ENCODE measurements around the gene CORIN. TPM values are rescaled to one million over a fixed set of nuclear protein-coding genes. Genes with fewer than 3 reads are reported as not detected.
A peak's percentile ranks its signal among the peaks of the same experiment; 100 is the strongest.
"Not testable (repeated sequence)": the region's sequence is repeated elsewhere in the genome, so short reads cannot be mapped to it uniquely, and the experiment has no call there.

Gene CORIN
- total RNA-seq, 3 donors from 2014 or later, result 1.6 to 6.4 (median 1.6) TPM

DNA sequence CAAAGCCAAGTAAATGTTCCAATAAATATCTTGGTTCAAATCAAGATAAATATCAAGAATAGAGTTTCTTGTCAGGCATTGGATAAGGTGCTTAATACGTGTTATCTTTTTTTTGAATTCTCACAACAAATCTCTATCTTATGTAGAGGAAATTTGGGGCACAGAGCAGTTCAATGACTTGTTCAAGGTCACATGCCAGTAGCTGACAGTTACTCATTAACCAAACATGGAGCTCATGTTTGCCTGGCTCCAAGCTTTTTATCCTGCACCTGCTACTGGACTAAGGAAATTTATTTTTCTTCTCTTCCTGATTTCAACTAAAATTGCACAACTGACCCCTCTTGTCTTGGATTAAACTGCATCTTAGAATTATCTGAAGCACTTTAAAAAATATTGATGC is 276.5 kb downstream of the CORIN start:
- TF ChIP-seq CTCF (IDR thresholded peaks at IDR 0.05) (no peak), POLR2A (IDR thresholded peaks at IDR 0.05) (no peak), POLR2AphosphoS5 (IDR thresholded peaks at IDR 0.05) (no peak)
- DNase-seq (ENCODE audit: low spot score in 2 of 2), result no peak
- no peaks in the 10 kb centered on the region for H3K36me3 ChIP-seq
- H3K4me1 ChIP-seq, result no peaks in the 10 kb centered on the region
- intact Hi-C loops (cut with DNase I; ENCODE audit: low total_unique reads), result no loop called here
- no peaks in the 10 kb centered on the region for H3K27me3 ChIP-seq
- H3K9me3 ChIP-seq, result no peaks in the 10 kb centered on the region
- no peak overlapping the region for H3K4me3 ChIP-seq
- no peak overlapping the region for H3K27ac ChIP-seq

DNA sequence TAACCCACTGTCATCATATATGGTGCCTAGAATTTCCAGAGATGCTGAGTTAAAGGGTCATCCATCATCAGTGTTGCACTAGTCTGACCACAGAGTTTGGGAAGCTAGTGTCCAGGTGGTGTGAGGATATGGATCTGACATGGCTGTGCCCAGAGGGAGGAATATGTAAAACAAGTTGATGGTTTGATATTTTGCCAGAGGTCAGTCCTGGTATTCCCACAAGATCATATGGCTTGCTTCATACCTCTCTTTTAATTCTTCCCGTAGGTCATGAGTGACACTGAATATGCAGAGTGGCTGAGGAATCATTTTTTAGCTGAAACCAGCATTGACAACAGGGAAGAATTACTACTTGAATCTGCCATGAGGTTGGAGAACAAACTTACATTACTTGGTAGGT is 277.2 kb downstream of the CORIN start:
- no peaks in the 10 kb centered on the region for H3K36me3 ChIP-seq
- H3K4me1 ChIP-seq, result no peaks in the 10 kb centered on the region
- H3K4me3 ChIP-seq, result no peak overlapping the region
- intact Hi-C loops (cut with DNase I; ENCODE audit: low total_unique reads), result no loop called here
- no peak for TF ChIP-seq POLR2A (IDR thresholded peaks at IDR 0.05)
- H3K9me3 ChIP-seq, result no peaks in the 10 kb centered on the region
- DNase-seq (ENCODE audit: low spot score in 2 of 2), result no peak
- no peak overlapping the region for H3K27ac ChIP-seq
- H3K27me3 ChIP-seq, result no peaks in the 10 kb centered on the region

DNA sequence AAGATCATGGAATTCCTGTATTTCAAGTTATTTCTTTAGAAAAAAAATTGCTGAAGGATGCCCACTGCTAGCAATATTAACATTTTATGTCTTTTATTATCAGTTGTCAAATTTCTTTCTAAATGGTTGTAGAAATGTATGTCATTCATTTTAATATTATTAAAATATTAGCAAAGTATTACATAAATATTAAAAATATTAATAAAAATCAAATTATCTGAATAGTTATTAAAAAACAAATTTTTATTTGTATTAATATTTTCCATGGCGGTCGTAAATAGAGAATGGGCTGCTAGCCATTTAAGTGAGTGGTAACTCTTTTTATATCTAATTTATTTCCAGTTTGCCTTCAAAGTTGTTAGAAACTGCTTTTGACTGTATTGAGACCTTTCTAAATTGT is 280.6 kb downstream of the CORIN start:
- Histone ChIP-seq H3K9me3 (no peaks in the 10 kb centered on the region), H3K36me3 (no peaks in the 10 kb centered on the region), H3K27ac (no peak overlapping the region), H3K4me1 (no peaks in the 10 kb centered on the region), H3K27me3 (no peaks in the 10 kb centered on the region), H3K4me3 (no peak overlapping the region)
- TF ChIP-seq CTCF (IDR thresholded peaks at IDR 0.05) (no peak), POLR2AphosphoS5 (IDR thresholded peaks at IDR 0.05) (no peak), POLR2A (IDR thresholded peaks at IDR 0.05) (no peak)
- DNase-seq (ENCODE audit: low spot score in 2 of 2), result no peak
- intact Hi-C loops (cut with DNase I; ENCODE audit: low total_unique reads), result loop anchor here (10.0 kb wide), 1 partner anchor 1188 kb away; no protein-coding TSS in a partner anchor

DNA sequence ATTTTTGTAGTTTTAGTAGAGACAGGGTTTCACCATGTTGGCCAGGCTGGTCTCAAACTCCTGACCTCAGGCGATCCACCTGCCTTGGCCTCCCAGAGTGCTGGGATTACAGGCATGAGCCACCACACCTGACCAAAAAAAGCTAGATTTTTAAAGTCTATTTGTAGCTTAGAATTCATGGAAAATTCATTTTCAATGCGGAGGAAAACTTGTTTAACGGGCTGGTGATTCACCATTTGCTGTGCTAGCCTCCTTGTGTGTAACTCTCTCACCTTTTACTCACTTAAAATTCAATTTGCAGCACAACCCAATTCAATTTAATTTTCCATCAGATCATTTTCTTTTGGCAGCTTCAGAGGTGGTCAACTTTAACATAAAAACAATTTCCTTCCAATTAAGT is 281.9 kb downstream of the CORIN start:
- H3K36me3 ChIP-seq, result not testable (repeated sequence)
- intact Hi-C loops (cut with DNase I; ENCODE audit: low total_unique reads), result loop anchor here (1.0 to 10.0 kb wide), 2 partner anchors 15 to 1189 kb away; no protein-coding TSS in a partner anchor

DNA sequence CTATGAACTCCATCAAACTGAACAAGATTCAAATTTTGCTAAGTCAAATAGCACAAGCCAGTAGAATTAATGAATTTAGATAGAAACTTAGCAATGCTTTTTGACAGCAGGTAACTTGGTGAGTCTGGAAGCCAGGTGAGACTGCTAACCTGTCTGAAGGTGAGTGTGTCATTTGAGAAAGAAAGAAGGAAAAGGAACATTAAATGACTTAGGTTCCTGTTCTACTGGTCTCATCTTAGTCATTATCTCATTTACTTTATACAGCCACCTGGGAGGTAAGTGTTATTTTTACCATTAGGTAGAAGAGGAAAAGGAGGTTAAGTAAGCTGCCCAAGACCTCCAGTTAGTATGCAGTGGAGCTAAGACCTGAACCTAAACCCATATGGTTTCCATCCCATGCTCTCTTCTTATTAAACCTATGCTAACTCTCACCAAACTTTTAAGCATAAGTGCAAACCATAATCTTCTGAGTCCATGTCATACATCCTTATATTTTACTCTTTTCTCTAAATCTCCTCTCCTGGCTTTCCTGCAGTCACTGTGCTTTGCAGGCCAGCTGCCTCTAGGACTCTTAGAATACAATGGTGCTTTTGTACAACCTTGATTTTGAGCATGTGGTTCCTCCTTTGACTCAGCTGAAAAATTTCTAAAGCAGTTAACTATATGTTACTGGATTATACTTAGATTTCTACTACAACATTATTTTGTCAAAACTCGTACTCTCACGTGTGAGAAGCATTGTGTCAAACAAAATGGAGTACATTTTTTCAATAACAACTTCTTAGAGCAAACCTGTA is 284.3 kb downstream of the CORIN start:
- no peaks in the 10 kb centered on the region for H3K9me3 ChIP-seq
- H3K27ac ChIP-seq, result peak overlapping the region in 1 of 2 donors; percentile 11
- no peaks in the 10 kb centered on the region for H3K4me1 ChIP-seq
- DNase-seq (ENCODE audit: low spot score in 2 of 2), result no peak
- no peaks in the 10 kb centered on the region for H3K36me3 ChIP-seq
- intact Hi-C loops (cut with DNase I; ENCODE audit: low total_unique reads), result loop anchor here (10.0 kb wide), 1 partner anchor 1191 kb away; no protein-coding TSS in a partner anchor
- no peaks in the 10 kb centered on the region for H3K27me3 ChIP-seq
- TF ChIP-seq POLR2AphosphoS5 (IDR thresholded peaks at IDR 0.05), result no peak
- no peak for TF ChIP-seq CTCF (IDR thresholded peaks at IDR 0.05)
- no peak for TF ChIP-seq POLR2A (IDR thresholded peaks at IDR 0.05)
- H3K4me3 ChIP-seq, result no peak overlapping the region

More for the DNA sequence above, 281.9 kb downstream of the CORIN start:
- not testable (repeated sequence) for H3K9me3 ChIP-seq; H3K4me1 ChIP-seq; H3K27me3 ChIP-seq; H3K4me3 ChIP-seq; H3K27ac ChIP-seq; DNase-seq (ENCODE audit: low spot score in 2 of 2)

DNA sequence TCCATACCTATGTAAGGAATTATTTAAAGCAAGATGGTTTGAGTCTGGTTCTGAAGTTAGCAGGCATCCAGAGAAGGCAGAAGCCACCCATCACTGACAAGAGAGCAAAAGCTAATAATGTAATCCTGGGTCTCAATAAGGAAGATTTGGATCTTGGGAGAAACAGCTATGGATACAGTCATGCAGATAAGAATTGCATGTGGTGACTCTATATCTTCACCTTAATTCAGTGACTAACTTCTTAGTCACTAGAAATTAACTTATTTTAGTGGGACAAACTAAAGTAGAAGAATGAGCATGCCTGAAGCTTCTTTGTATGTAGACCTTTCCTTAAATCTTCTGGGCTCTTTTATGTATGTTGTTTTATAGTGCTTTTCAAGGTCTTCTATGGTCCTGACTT is 286.2 kb downstream of the CORIN start:
- TF ChIP-seq POLR2A (IDR thresholded peaks at IDR 0.05), result no peak
- Histone ChIP-seq H3K9me3 (no peaks in the 10 kb centered on the region), H3K36me3 (no peaks in the 10 kb centered on the region), H3K27me3 (no peaks in the 10 kb centered on the region), H3K4me1 (no peaks in the 10 kb centered on the region), H3K4me3 (no peak overlapping the region), H3K27ac (no peak overlapping the region)
- intact Hi-C loops (cut with DNase I; ENCODE audit: low total_unique reads), result loop anchor here (10.0 kb wide), 1 partner anchor 1193 kb away; no protein-coding TSS in a partner anchor
- DNase-seq (ENCODE audit: low spot score in 2 of 2), result no peak

Data from breast epithelium (tissue), 4 donors.